Measurements from ENCODE around the gene TBRG1.

TBRG1 gene

DNA sequence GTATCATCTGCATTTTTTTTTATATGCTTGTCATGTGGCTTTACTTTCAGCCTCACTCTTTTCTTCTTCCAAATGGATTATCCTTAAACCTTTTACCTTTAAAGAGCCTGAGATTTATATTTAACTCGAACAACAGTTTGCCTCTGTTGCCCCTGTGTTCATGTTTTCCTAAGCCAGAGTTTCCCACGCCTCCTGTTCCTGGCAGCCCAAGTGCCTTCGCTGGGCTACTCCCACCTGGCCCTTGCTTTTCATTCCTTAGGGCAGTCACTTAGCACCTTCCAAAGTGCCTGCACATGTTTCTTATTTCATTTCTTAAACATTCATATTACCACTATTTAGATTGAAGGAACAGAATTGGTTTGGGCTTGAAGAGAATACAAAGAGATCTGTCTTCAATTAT is 13.3 kb downstream of the TBRG1 start:
- no peak overlapping the region for H3K4me3 Mint-ChIP-seq
- no peaks in the 10 kb centered on the region for H3K27me3 Mint-ChIP-seq
- no peak for ATAC-seq (ENCODE audit: low read depth)
- no peak for DNase-seq (ENCODE audit: low spot score in 2 of 2)
- no peaks in the 10 kb centered on the region for H3K9me3 Mint-ChIP-seq
- no peaks in the 10 kb centered on the region for H3K4me1 Mint-ChIP-seq
- peak overlapping the region; percentile 15 for H3K27ac Mint-ChIP-seq
- peaks cover 22% of the 10 kb centered on the region for H3K36me3 Mint-ChIP-seq

DNA sequence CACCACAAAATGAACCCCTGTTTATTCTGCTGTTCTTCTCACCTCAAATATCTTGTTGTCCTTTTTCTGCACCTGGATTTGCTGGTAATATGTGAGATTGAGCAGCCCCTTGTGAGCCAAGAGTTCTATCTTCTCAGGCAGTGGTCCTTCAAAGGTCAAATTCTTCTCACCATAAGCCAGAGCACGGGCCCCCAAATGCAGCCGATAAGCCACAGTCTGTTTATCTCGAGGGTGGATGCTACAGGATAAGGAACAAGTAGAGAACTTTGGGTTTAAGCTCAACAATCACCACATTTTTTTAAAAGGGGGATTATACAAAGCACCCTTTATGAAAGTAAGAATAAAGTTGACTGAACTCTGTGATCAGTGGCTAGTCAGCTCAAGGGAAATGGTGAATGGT is 15.8 kb downstream of the TBRG1 start:
- no peak overlapping the region for H3K27ac Mint-ChIP-seq
- H3K4me1 Mint-ChIP-seq: no peaks in the 10 kb centered on the region
- peaks cover 11% of the 10 kb centered on the region for H3K36me3 Mint-ChIP-seq
- no peak overlapping the region for H3K4me3 Mint-ChIP-seq
- DNase-seq (ENCODE audit: low spot score in 2 of 2) (no peak), ATAC-seq (ENCODE audit: low read depth) (no peak)
- no peaks in the 10 kb centered on the region for H3K9me3 Mint-ChIP-seq
- no peaks in the 10 kb centered on the region for H3K27me3 Mint-ChIP-seq

DNA sequence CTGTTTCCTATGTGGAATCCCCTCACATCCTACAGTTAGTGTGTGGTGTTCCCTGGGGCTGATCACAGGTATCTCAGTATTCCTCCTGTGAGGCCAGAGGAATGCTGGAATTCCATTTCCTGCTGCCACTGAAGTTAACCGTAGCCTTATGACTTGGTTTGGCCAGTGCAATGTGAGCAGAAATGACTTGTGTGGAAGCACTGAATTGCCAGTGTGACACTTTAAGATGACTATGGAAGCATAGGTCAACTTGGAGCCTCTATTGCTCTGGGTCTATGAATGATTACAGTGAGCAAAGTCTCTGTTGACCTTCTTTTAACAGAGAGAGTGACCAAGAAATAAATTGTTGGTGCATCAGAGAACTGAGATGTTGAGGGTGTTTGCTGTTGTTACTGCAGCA is 16.5 kb downstream of the TBRG1 start:
- no peak overlapping the region for H3K27ac Mint-ChIP-seq
- no peak for ATAC-seq (ENCODE audit: low read depth)

DNA sequence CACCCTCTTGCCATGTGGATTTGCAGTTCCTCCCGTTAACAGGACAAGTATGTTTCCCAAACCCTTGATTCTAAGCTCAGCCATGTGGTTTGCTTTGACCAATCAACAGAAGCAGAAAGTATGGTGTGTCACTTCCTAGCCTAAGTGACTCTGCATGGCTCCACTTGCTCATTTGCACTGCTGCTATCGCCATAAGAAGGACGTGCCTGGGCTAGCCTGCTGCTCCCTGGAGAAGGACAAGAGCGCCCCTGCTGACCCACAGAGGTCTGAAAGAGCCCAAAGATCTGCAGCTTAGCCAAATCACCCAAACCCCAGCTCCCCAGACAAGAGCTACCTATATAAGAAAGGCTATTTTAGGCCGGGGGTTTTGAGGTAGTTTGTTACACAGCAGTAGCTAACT is 18.0 kb downstream of the TBRG1 start:
- no peak overlapping the region for H3K4me3 Mint-ChIP-seq
- ATAC-seq (ENCODE audit: low read depth) (no peak), DNase-seq (ENCODE audit: low spot score in 2 of 2) (no peak)
- H3K27me3 Mint-ChIP-seq: no peaks in the 10 kb centered on the region
- no peaks in the 10 kb centered on the region for H3K9me3 Mint-ChIP-seq
- peaks cover 11% of the 10 kb centered on the region for H3K36me3 Mint-ChIP-seq
- H3K4me1 Mint-ChIP-seq: peaks cover 6% of the 10 kb centered on the region
- H3K27ac Mint-ChIP-seq: no peak overlapping the region

More for the DNA sequence above, 16.5 kb downstream of the TBRG1 start:
- Mint-ChIP-seq H3K9me3 (no peaks in the 10 kb centered on the region), H3K36me3 (peaks cover 11% of the 10 kb centered on the region), H3K4me3 (no peak overlapping the region), H3K27me3 (no peaks in the 10 kb centered on the region), H3K4me1 (no peaks in the 10 kb centered on the region)
- no peak for DNase-seq (ENCODE audit: low spot score in 2 of 2)

DNA sequence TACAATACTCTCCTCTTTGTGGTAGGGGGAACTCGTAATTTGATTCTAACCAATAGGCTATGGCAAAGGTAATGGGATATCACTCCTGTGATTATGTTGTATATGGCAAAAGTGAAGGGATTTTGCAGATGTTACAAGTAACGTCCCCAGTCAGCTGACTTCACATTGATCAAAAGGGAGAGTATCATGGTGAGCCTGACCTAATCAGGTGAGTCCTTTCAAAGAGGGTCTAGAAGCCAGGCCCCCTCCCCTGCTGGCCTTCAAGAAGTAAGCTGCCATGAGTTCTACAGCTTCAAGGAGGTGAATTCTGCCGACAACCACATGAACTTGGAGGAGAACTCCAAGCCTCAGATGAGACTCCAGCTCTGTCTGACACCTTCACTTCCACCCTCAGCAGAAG is 20.0 kb downstream of the TBRG1 start:
- H3K4me3 Mint-ChIP-seq: no peak overlapping the region

DNA sequence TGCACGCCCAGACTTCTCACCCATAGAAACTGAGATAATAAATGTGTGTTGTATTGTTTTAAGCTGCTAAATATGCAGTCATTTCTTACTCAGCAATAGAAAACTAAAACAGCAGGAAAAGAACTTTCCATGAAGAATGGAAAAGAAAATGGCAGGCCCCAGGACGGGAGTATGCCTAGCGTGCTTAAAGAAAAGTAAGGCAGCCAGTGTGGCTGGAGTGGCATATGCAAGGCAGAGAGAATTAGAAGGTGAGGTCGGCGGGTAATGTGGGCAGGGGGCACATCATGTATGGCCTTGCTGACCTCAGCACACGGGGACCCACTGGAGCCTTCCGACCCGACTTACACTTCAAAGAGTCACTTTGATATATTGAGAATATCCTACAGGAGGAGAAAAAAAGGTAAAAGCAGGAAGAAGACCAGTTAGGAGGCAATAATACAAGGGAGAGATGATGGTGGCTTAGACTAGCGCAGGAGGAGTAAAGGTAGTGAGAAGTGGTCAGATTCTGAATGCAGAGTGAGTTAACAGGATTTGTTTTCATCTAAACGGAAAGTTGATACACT is 20.5 kb downstream of the TBRG1 start:
- Mint-ChIP-seq H3K27ac (no peak overlapping the region), H3K27me3 (no peaks in the 10 kb centered on the region), H3K36me3 (no peaks in the 10 kb centered on the region), H3K4me3 (no peak overlapping the region), H3K4me1 (peaks cover 10% of the 10 kb centered on the region), H3K9me3 (no peaks in the 10 kb centered on the region)
- DNase-seq (ENCODE audit: low spot score in 2 of 2) (no peak), ATAC-seq (ENCODE audit: low read depth) (no peak)

More for the DNA sequence above, 20.0 kb downstream of the TBRG1 start:
- Mint-ChIP-seq H3K27ac (no peak overlapping the region), H3K36me3 (peaks cover 2% of the 10 kb centered on the region), H3K9me3 (no peaks in the 10 kb centered on the region), H3K4me1 (peaks cover 10% of the 10 kb centered on the region), H3K27me3 (no peaks in the 10 kb centered on the region)
- DNase-seq (ENCODE audit: low spot score in 2 of 2): no peak
- ATAC-seq (ENCODE audit: low read depth): no peak

DNA sequence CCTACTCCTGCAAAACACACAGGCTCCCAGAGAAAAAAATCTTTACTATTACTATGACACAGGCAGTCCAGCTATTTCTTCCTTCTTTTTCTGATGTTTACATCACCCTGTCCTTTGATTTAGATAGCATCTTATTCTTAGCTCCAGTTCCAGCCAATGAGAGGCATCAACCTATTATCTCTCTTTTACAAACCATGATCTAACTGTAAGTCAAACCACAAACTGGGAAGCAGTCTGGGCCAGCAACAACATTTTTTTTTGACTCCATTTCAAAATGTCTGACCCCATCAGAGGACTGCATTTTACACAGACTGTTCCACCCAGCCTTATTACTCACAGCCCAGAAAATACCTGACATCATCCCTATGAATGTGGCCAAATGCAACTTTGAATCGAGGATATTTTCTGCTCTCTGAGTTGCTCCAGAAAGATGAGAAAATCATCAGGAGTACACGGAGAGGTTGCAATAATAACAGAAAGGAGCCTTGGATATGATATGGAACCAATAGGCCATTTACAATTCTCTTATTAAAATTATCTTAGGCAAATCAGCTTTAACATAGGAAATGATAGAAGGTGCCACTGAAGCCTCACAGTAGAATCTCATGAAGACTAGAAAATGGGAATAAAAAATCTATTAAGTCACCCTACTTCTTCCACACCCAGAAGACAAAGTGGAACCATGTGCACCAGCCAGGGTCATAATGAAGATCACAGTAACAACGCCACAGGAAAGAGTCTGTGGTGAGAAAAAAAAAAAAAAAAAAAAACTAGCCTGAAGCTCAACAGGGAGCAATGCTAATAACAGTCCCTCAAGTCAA is 21.2 kb downstream of the TBRG1 start:
- H3K9me3 Mint-ChIP-seq: no peaks in the 10 kb centered on the region
- H3K4me1 Mint-ChIP-seq: peaks cover 10% of the 10 kb centered on the region
- H3K4me3 Mint-ChIP-seq: no peak overlapping the region
- no peak for ATAC-seq (ENCODE audit: low read depth)
- no peaks in the 10 kb centered on the region for H3K36me3 Mint-ChIP-seq
- no peak for DNase-seq (ENCODE audit: low spot score in 2 of 2)
- H3K27me3 Mint-ChIP-seq: no peaks in the 10 kb centered on the region
- H3K27ac Mint-ChIP-seq: no peak overlapping the region

DNA sequence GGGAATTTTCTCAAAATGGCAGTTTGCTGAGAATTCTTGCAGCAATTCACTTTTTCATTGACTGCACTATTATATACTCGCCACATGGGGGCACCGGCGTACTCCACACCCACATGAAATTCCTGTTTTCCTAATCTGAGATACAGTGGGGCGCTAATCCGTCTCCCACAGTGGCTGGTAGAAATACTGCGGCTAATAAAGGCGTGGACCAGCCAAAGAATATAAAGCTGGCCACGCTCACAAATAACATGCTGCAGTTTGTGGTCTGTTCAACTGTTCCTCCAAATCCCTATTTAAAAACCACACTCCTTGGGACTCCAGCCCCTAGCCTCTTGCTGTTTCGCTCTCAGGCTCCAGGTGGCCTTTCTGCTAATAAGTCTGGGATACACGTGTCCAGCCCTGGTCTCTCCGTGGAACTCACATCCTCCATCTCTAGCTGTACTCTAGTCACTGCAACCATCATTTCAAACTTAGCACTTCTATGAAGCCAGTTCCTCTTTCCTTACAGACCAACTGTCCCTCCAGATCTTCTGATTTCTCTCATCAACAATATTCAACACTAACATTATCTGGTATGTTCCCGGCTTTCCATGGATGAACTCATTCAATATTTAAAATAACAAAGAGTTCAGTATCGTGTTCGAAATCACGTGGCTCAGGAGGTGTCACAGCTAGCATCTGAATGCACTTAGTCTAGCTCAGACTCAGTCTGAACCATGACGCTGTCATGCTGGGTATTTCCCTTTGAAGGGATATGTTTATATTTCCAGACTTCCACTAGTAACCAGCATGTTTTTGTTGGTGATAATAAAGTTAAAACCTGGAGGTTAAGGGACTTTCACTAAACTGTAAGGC is 22.0 kb downstream of the TBRG1 start:
- Mint-ChIP-seq H3K27ac (no peak overlapping the region), H3K4me1 (peaks cover 10% of the 10 kb centered on the region), H3K27me3 (no peaks in the 10 kb centered on the region), H3K36me3 (no peaks in the 10 kb centered on the region), H3K4me3 (peak overlapping the region; percentile 0), H3K9me3 (no peaks in the 10 kb centered on the region)
- DNase-seq (ENCODE audit: low spot score in 2 of 2) (peak; percentile 15 to 18), ATAC-seq (ENCODE audit: low read depth) (peak; percentile 53)

DNA sequence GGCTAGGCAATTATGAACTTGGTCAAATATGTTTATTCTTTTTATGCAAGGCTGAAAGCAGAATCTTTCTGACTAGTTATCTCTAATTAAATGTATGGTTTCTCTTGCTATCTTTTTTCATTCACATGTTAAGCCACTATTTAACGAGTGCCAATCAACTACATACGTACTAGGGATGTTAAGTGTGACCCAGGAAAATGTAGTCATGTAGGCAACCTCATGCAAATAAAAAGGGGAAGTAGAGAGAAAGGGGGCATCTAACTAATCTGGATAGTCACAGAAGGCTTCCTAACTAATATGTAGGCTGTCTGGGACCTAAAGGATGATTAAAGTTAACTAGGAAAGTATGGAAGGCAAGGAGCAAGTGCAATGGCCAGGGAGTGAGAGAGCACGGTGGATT is 23.5 kb downstream of the TBRG1 start:
- H3K4me3 Mint-ChIP-seq: no peak overlapping the region
- no peaks in the 10 kb centered on the region for H3K27me3 Mint-ChIP-seq
- H3K4me1 Mint-ChIP-seq: peaks cover 10% of the 10 kb centered on the region
- no peak for DNase-seq (ENCODE audit: low spot score in 2 of 2)
- ATAC-seq (ENCODE audit: low read depth): peak; percentile 88
- no peaks in the 10 kb centered on the region for H3K9me3 Mint-ChIP-seq
- H3K36me3 Mint-ChIP-seq: peaks cover 2% of the 10 kb centered on the region
- no peak overlapping the region for H3K27ac Mint-ChIP-seq

DNA sequence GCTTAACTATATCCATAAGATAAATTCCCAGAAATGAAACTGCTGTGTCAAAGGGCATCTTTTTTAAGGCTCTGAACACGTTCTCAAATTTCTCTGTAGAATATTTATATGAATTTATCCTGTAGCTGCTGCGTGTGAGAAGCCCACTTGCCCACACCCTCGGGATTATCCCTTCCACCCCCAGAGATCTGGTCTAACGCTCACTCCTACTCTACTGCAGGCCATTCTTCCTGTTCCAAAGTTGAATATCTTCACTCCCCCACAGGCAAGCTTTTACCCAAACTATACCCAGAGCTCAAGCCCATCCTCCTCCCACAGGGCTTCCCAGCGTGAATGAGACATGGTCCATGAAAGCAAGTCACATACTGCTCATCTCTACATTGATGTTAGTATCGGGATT is 25.9 kb downstream of the TBRG1 start:
- Mint-ChIP-seq H3K36me3 (peaks cover 10% of the 10 kb centered on the region), H3K4me1 (peaks cover 10% of the 10 kb centered on the region), H3K9me3 (no peaks in the 10 kb centered on the region), H3K4me3 (no peak overlapping the region), H3K27me3 (no peaks in the 10 kb centered on the region), H3K27ac (no peak overlapping the region)
- ATAC-seq (ENCODE audit: low read depth): no peak
- no peak for DNase-seq (ENCODE audit: low spot score in 2 of 2)

DNA sequence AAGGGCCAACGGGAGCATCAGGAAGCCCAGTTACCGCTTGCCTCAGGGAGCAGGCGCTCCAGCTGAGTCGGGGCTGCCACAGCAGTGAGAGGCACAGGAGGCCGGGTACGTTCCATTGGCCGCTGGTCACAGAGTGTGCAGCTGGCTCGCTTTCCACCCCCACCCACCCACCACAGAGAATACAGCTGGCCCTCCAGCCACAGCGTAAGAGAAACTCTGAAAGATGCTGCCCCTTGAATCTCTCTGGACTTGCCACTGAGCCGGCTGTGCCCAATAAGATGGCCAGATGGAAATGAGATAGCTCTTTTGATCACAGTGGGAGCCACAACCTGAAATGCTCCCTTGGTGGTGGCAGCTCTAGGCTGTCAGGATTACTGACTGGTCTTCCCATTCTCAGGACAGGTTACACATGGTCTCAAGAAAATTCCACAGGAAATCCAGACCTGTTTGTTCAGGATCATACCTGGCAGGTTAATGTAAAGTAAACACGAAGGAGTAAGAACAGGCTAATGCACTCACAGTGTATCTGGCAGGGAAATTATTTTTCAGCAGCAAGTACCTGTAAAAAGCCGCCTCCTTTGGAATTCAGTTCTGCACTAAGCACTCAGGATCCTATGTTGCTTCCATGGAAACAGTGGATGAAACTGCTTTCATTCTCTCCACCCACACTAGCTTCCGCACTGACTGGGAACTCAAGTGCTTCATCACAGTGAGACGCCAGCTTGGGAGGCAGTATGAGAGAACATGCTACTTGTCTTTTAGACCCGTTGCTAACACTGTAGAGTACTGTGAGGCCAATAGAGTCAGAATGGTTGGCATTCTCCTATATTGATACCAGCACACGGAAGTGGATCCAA is 34.3 kb downstream of the TBRG1 start:
- H3K4me1 Mint-ChIP-seq: no peaks in the 10 kb centered on the region
- H3K27me3 Mint-ChIP-seq: no peaks in the 10 kb centered on the region
- peaks cover 11% of the 10 kb centered on the region for H3K36me3 Mint-ChIP-seq
- H3K27ac Mint-ChIP-seq: no peak overlapping the region
- H3K4me3 Mint-ChIP-seq: no peak overlapping the region
- H3K9me3 Mint-ChIP-seq: no peaks in the 10 kb centered on the region
- no peak for DNase-seq (ENCODE audit: low spot score in 2 of 2)
- no peak for ATAC-seq (ENCODE audit: low read depth)

DNA sequence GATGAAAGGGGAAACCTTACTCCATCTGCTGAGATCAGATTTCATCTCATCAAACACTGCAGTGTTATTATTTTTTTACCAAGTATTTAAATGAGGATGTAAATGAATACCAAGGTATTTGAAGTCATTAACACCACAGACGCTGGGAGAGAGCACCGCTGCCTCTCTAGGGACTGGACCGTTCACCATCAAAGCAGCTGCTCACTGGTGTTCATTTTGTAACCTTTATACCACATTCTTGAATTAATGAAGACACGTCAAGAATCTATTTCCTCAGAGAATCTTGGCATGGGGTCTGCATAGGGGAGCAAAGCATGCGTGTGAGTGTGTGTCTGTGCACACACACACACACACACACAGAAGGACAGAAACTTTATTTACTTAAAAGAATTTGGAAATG is 35.2 kb downstream of the TBRG1 start:
- Mint-ChIP-seq H3K4me3 (no peak overlapping the region), H3K27ac (no peak overlapping the region), H3K9me3 (no peaks in the 10 kb centered on the region), H3K27me3 (no peaks in the 10 kb centered on the region), H3K4me1 (no peaks in the 10 kb centered on the region), H3K36me3 (peaks cover 10% of the 10 kb centered on the region)
- no peak for DNase-seq (ENCODE audit: low spot score in 2 of 2)
- no peak for ATAC-seq (ENCODE audit: low read depth)

DNA sequence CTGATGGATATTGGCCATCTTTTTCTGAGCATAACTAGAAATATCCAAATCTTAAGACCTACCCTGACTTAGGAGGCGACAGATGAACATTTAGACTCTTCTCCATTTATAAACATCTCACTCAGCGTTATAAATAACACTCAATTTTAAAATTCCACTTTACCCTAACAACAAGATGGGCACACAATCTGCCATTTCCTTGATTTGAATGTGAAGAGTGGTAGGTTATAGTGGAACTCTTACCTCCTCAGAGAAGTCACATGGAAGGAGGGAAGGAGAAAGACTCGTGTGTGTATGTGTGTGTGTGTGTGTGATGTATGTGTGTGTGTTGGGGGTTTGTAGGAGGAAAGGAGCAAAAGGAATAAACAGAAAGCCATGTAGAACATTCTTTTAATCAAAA is 35.8 kb downstream of the TBRG1 start:
- Mint-ChIP-seq H3K27ac (no peak overlapping the region), H3K9me3 (no peaks in the 10 kb centered on the region), H3K27me3 (no peaks in the 10 kb centered on the region), H3K4me1 (no peaks in the 10 kb centered on the region), H3K4me3 (no peak overlapping the region), H3K36me3 (peaks cover 5% of the 10 kb centered on the region)
- ATAC-seq (ENCODE audit: low read depth): no peak
- DNase-seq (ENCODE audit: low spot score in 2 of 2): no peak

Measured in memory B cell (primary cell).